HG03060 (cell line): Measurements from ENCODE around the gene NRXN2.

Source experiments
- ATAC-seq: cut with Tn5 transposase; IDR thresholded peaks from one replicate; pipeline ENCODE4 v1.9.1; 2021; ENCODE audit warnings: low read depth, moderate number of reproducible peaks; ENCODE audit not compliant: unreplicated experiment

The NRXN2 gene

GRCh38 chr11:64613648-64614047 lies 109.3 kb downstream of the NRXN2 start:
- ATAC-seq: no peak

- ATAC-seq: no peak
Measured at GRCh38 chr11:64611869-64612646, 110.9 kb downstream of the NRXN2 start.

- ATAC-seq: no peak
Measured at GRCh38 chr11:64611176-64611575, 111.8 kb downstream of the NRXN2 start.

GRCh38 chr11:64610596-64610995 lies 112.4 kb downstream of the NRXN2 start:
- ATAC-seq: no peak

- no peak for ATAC-seq
Measured at GRCh38 chr11:64609436-64610047, 113.5 kb downstream of the NRXN2 start.

GRCh38 chr11:64608636-64609035 lies 114.4 kb downstream of the NRXN2 start:
- ATAC-seq: no peak

- no peak for ATAC-seq
Measured at GRCh38 chr11:64608046-64608445, 115.0 kb downstream of the NRXN2 start.

- ATAC-seq: no peak
Measured at GRCh38 chr11:64607381-64607985, 115.5 kb downstream of the NRXN2 start.

- no peak for ATAC-seq
Measured at GRCh38 chr11:64606796-64607380, 116.1 kb downstream of the NRXN2 start.

- ATAC-seq: no peak
Measured at GRCh38 chr11:64605656-64606585, 117.1 kb downstream of the NRXN2 start.

- ATAC-seq: no peak
Measured at GRCh38 chr11:64605244-64605560, 117.8 kb downstream of the NRXN2 start.

GRCh38 chr11:64604458-64605243 lies 118.3 kb downstream of the NRXN2 start:
- no peak for ATAC-seq

- ATAC-seq: no peak
Measured at GRCh38 chr11:64603411-64604110, 119.4 kb downstream of the NRXN2 start.

GRCh38 chr11:64602466-64603070 lies 120.4 kb downstream of the NRXN2 start:
- ATAC-seq: no peak

GRCh38 chr11:64601605-64602465 lies 121.2 kb downstream of the NRXN2 start:
- ATAC-seq: no peak

GRCh38 chr11:64600281-64600992 lies 122.6 kb downstream of the NRXN2 start:
- no peak for ATAC-seq

GRCh38 chr11:64599698-64600211 lies 123.2 kb downstream of the NRXN2 start:
- no peak for ATAC-seq
